BLaER1 treated with 17β-estradiol and CSF1 and Interleukin-3, amounts not matched to agents 10 nM and 100 nM (cell line): ENCODE data around the gene HES5.
A peak's percentile ranks its signal among the peaks of the same experiment; 100 is the strongest.

Source experiments
- H3K27ac ChIP-seq, 11 experiments: shearing (Covaris generic); formaldehyde crosslinking; 2 replicates each; pipeline ENCODE4 v1.8.1; 2022
- H3K27me3 ChIP-seq, 11 experiments: shearing (Covaris generic); formaldehyde crosslinking; 2 replicates each; pipeline ENCODE4 v1.8.1; 2022
- H3K36me3 ChIP-seq, 11 experiments: shearing (Covaris generic); formaldehyde crosslinking; 2 replicates each; pipeline ENCODE4 v1.8.1; 2022
- H3K4me1 ChIP-seq, 10 experiments: shearing (Covaris generic); formaldehyde crosslinking; 2 replicates each; pipeline ENCODE4 v1.8.1; 2022
- H3K4me2 ChIP-seq, 11 experiments: shearing (Covaris generic); formaldehyde crosslinking; 2 replicates each; pipeline ENCODE4 v1.8.1; 2022
- H3K4me3 ChIP-seq, 10 experiments: shearing (Covaris generic); formaldehyde crosslinking; 2 replicates each; pipeline ENCODE4 v1.8.1; 2022
- H3K9ac ChIP-seq, 11 experiments: shearing (Covaris generic); formaldehyde crosslinking; 2 replicates each; pipeline ENCODE4 v1.8.1; 2022
- H3K9me3 ChIP-seq, 11 experiments: shearing (Covaris generic); formaldehyde crosslinking; replicated peaks in 1 of 11; 2 replicates each; pipeline ENCODE4 v1.8.1; 2022
- H4K20me1 ChIP-seq, 11 experiments: shearing (Covaris generic); formaldehyde crosslinking; 2 replicates each; pipeline ENCODE4 v1.8.1; 2022
- Cebpa-rat ChIP-seq, 11 experiments: shearing (Covaris generic); IDR thresholded peaks; 2 replicates each; pipeline ENCODE4 v1.8.1; 2022

The HES5 gene

GRCh38 chr1:2558861-2559260 is 28.8 kb upstream of the HES5 start:
- Histone ChIP-seq H3K9ac (peak overlapping the region in 2 of 11 experiments; percentile 91 to 95; a peak in 4 of 22 replicates), H3K9me3 (no peaks in the 10 kb centered on the region), H3K4me3 (peak overlapping the region in 2 of 10 experiments; percentile 78 to 92; a peak in 4 of 20 replicates), H3K4me1 (peaks cover 82 to 91% (median 88%) of the 10 kb centered on the region in 10 experiments), H3K27me3 (no peaks in the 10 kb centered on the region), H3K4me2 (peak overlapping the region in 9 of 11 experiments; percentile 8 to 100 (median 99); a peak in 12 of 22 replicates), H3K36me3 (peaks cover 0 to 66% (median 0%) of the 10 kb centered on the region in 11 experiments; a peak in 6 of 22 replicates), H3K27ac (no peak overlapping the region; a peak in 1 of 22 replicates), H4K20me1 (peaks cover 12 to 75% (median 34%) of the 10 kb centered on the region in 11 experiments; a peak in 17 of 22 replicates)
- no peak for TF ChIP-seq Cebpa-rat (IDR thresholded peaks at IDR 0.05)

DNA sequence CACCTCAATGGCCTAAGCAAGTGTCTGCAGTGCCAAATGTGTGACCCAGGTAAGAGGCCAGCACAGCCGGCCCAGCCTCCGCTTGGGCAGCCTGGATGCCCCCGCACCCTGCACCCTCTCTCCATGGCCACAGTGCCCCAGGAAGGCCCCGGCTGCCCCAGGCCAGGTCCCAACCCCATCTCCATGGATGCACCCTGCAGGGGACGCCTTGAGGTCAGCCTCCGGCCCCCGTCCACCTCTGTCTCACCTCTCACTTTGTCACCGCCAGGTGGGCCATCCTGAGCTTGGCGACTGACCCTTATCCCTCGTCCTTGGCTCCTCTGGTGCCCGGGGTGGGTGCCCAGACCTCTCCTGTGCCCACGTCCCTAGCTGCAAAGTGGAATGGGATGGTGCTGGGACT is 28.4 kb upstream of the HES5 start:
- peaks cover 0 to 62% (median 0%) of the 10 kb centered on the region in 11 experiments; a peak in 6 of 22 replicates for H3K36me3 ChIP-seq
- peak overlapping the region in 3 of 10 experiments; percentile 78 to 92 (median 82); a peak in 5 of 20 replicates for H3K4me3 ChIP-seq
- H3K4me1 ChIP-seq: peaks cover 80 to 88% (median 86%) of the 10 kb centered on the region in 10 experiments
- peak overlapping the region in 1 of 11 experiments; percentile 94; a peak in 1 of 22 replicates for H3K27ac ChIP-seq
- H4K20me1 ChIP-seq: peaks cover 12 to 70% (median 34%) of the 10 kb centered on the region in 11 experiments; a peak in 17 of 22 replicates
- no peaks in the 10 kb centered on the region for H3K9me3 ChIP-seq
- peak overlapping the region; percentile 94 to 100 (median 99); a peak in 17 of 22 replicates for H3K4me2 ChIP-seq
- no peaks in the 10 kb centered on the region for H3K27me3 ChIP-seq
- peak overlapping the region in 2 of 11 experiments; percentile 91 to 95; a peak in 6 of 22 replicates for H3K9ac ChIP-seq
- no peak for TF ChIP-seq Cebpa-rat (IDR thresholded peaks at IDR 0.05)

DNA sequence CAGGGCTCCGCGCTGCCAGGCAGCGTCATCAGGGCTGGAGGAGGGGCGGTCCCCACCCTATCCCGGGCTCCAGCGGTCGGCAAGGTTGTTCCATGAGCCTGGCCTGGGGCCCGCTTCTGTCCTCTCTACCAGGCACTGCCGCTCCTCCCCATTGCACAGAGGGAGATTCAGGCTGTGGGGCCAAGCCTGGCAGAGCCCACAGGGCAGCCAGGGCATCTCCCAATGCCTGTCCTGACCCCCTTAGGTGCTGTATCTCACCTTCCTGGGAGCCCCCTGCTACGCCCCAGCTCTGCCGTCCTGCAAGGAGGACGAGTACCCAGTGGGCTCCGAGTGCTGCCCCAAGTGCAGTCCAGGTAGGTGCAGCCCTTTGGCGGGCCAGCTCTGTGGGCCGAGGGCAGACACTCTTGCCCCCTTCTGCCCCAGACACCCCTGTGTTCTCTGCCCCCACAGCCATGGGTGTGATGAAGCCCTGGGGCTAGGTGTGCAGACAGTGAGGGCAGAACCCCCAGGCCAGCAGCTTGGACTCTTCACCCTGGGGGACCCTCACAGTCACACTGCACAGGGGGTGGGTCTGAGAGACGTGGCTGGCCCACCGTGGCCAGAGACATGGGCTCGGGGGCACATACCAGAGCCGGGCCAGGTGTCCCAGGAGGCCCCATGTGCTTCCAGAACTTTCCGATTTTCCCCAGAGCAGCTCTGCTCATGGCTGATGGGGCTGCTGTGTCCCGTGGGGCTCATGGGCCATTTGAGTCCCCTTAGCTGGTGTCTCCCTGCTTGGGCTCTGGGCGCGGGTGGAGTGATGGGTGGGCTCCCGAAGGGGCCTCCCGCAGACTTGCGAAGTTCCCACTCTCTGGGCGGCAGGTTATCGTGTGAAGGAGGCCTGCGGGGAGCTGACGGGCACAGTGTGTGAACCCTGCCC is 27.7 kb upstream of the HES5 start:
- H3K27ac ChIP-seq: peak overlapping the region in 9 of 11 experiments; percentile 82 to 96 (median 92); a peak in 16 of 22 replicates
- H3K9ac ChIP-seq: peak overlapping the region; percentile 80 to 95 (median 85); a peak in 21 of 22 replicates
- peak overlapping the region; percentile 58 to 92 (median 68); a peak in 17 of 20 replicates for H3K4me3 ChIP-seq
- H3K4me2 ChIP-seq: peak overlapping the region; percentile 94 to 100 (median 99)
- peaks cover 0 to 55% (median 0%) of the 10 kb centered on the region in 11 experiments; a peak in 6 of 22 replicates for H3K36me3 ChIP-seq
- H4K20me1 ChIP-seq: peaks cover 12 to 64% (median 34%) of the 10 kb centered on the region in 11 experiments; a peak in 17 of 22 replicates
- no peaks in the 10 kb centered on the region for H3K27me3 ChIP-seq
- H3K4me1 ChIP-seq: peaks cover 73 to 82% (median 79%) of the 10 kb centered on the region in 10 experiments
- no peaks in the 10 kb centered on the region for H3K9me3 ChIP-seq
- no peak for TF ChIP-seq Cebpa-rat (IDR thresholded peaks at IDR 0.05)

DNA sequence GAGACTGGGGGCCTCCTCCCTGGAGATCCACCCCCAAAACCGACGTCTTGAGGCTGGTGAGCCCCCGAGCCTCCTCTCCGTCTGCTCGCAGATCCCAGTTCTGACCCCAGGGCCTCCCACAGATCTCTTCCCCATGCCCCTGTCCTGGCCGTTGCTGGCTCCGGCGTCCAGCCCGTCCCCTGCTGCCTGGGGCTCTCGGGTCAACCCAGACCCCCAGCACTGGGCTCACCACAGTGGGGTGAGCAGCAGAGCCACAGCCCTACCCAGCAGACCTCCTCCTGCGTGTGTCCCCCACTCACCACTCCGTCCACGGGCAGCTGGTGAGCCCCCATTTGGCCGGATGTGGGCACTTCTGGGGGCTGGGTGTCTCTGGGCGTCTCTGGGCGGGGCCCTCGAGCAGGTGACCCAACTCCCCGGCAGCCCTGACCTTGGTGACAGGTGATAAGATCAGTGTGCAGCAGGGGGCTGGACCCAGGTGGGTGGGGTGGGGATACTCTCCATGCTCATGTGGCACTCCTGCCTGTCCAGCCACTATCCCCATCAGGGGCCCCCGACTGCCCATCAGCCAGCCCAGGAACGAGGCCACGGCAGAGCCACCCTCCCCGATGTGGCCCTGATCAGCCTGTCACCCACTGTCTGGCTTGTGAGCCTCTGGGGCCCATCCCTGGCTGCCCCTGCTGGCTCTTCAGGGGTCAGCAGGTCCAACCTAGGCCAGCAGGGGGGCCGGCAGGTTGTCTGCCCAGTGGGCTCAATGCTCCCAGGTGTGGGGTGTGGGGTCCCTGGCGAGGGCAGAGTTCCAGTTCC is 26.8 kb upstream of the HES5 start:
- peaks cover 0 to 46% (median 0%) of the 10 kb centered on the region in 11 experiments; a peak in 6 of 22 replicates for H3K36me3 ChIP-seq
- peak overlapping the region; percentile 94 to 100 (median 99) for H3K4me2 ChIP-seq
- H3K9me3 ChIP-seq: no peaks in the 10 kb centered on the region
- H4K20me1 ChIP-seq: peaks cover 7 to 56% (median 27%) of the 10 kb centered on the region in 11 experiments; a peak in 17 of 22 replicates
- no peaks in the 10 kb centered on the region for H3K27me3 ChIP-seq
- peak overlapping the region; percentile 77 to 96 (median 91) for H3K27ac ChIP-seq
- H3K4me1 ChIP-seq: peaks cover 71 to 82% (median 77%) of the 10 kb centered on the region in 10 experiments
- H3K9ac ChIP-seq: peak overlapping the region; percentile 80 to 95 (median 85)
- peak overlapping the region; percentile 58 to 92 (median 68) for H3K4me3 ChIP-seq
- no peak for TF ChIP-seq Cebpa-rat (IDR thresholded peaks at IDR 0.05)

GRCh38 chr1:2556277-2556677 is 26.2 kb upstream of the HES5 start, which contains the start of gene TNFRSF14:
TSS of gene TNFRSF14 (plus strand) at chr1:2556371. CDS start at chr1:2556665, 294 bp downstream.
- Histone ChIP-seq H3K9me3 (no peaks in the 10 kb centered on the region), H3K4me2 (peak within 1 kb of the TSS; percentile 94 to 100 (median 99)), H3K27me3 (no peaks in the 10 kb centered on the region), H3K4me1 (peaks cover 71 to 82% (median 77%) of the 10 kb centered on the region in 10 experiments), H3K27ac (peak within 1 kb of the TSS; percentile 77 to 96 (median 91)), H4K20me1 (peaks cover under 1 to 50% (median 21%) of the 10 kb centered on the region in 11 experiments; a peak in 17 of 22 replicates), H3K4me3 (peak within 1 kb of the TSS; percentile 58 to 92 (median 68)), H3K36me3 (peaks cover 0 to 40% (median 0%) of the 10 kb centered on the region in 11 experiments; a peak in 6 of 22 replicates), H3K9ac (peak within 1 kb of the TSS; percentile 80 to 95 (median 85))
- TF ChIP-seq Cebpa-rat (IDR thresholded peaks at IDR 0.05): no peak

GRCh38 chr1:2555634-2556276 is 25.7 kb upstream of the HES5 start:
- Histone ChIP-seq H3K9ac (peak overlapping the region; percentile 80 to 95 (median 85)), H3K9me3 (no peaks in the 10 kb centered on the region), H3K4me1 (peaks cover 71 to 82% (median 77%) of the 10 kb centered on the region in 10 experiments), H3K27me3 (no peaks in the 10 kb centered on the region), H3K4me2 (peak overlapping the region; percentile 94 to 100 (median 99)), H4K20me1 (peaks cover 0 to 44% (median 16%) of the 10 kb centered on the region in 11 experiments; a peak in 15 of 22 replicates), H3K36me3 (peaks cover 0 to 35% (median 0%) of the 10 kb centered on the region in 11 experiments; a peak in 6 of 22 replicates), H3K27ac (peak overlapping the region; percentile 77 to 96 (median 91)), H3K4me3 (peak overlapping the region; percentile 58 to 92 (median 68))
- no peak for TF ChIP-seq Cebpa-rat (IDR thresholded peaks at IDR 0.05)

- peaks cover 70 to 84% (median 80%) of the 10 kb centered on the region in 10 experiments for H3K4me1 ChIP-seq
- peak overlapping the region in 9 of 11 experiments; percentile 82 to 96 (median 92); a peak in 14 of 22 replicates for H3K27ac ChIP-seq
- no peak for TF ChIP-seq Cebpa-rat (IDR thresholded peaks at IDR 0.05)
- peak overlapping the region; percentile 94 to 100 (median 99) for H3K4me2 ChIP-seq
- peaks cover 0 to 35% (median 14%) of the 10 kb centered on the region in 11 experiments; a peak in 15 of 22 replicates for H4K20me1 ChIP-seq
- H3K36me3 ChIP-seq: peaks cover 0 to 26% (median 0%) of the 10 kb centered on the region in 11 experiments; a peak in 5 of 22 replicates
- no peaks in the 10 kb centered on the region for H3K9me3 ChIP-seq
- H3K4me3 ChIP-seq: peak overlapping the region in 7 of 10 experiments; percentile 64 to 92 (median 75); a peak in 6 of 20 replicates
- peak overlapping the region in 9 of 11 experiments; percentile 12 to 95 (median 85); a peak in 9 of 22 replicates for H3K9ac ChIP-seq
- H3K27me3 ChIP-seq: no peaks in the 10 kb centered on the region
These were observed 24.7 kb upstream of the HES5 start for GRCh38 chr1:2554621-2555387.
